Measurements from ENCODE around the gene RHBDD2. TPM values are rescaled to one million over a fixed set of nuclear protein-coding genes. Genes with fewer than 3 reads are reported as not detected.
A peak's percentile ranks its signal among the peaks of the same experiment; 100 is the strongest.

RHBDD2 gene
- total RNA-seq, 2 experiments from 2014 or later: 199 to 208 TPM

- intact Hi-C loops (cut with DNase I, micrococcal nuclease): loop anchor here (1.0 to 5.0 kb wide), 3 partner anchors 154 to 396 kb away; no protein-coding TSS in a partner anchor
- Histone ChIP-seq H3K27me3 (ENCODE audit: control insufficient read depth in 1 of 2, insufficient read depth in 2 of 2, low read length in 2 of 2) (no peaks in the 10 kb centered on the region), H3K27ac (ENCODE audit: low read depth in 1 of 2, low read length in 2 of 2) (no peak overlapping the region), H3K36me3 (ENCODE audit: insufficient read depth, low read length) (no peaks in the 10 kb centered on the region), H3K4me3 (ENCODE audit: low read length) (no peak overlapping the region), H3K9me3 (ENCODE audit: control insufficient read depth in 1 of 2, insufficient read depth in 1 of 2, low read length in 2 of 2) (no peaks in the 10 kb centered on the region), H3K4me1 (ENCODE audit: insufficient read depth, low read length) (peaks cover 5% of the 10 kb centered on the region)
- H3K27ac Mint-ChIP-seq: no peak overlapping the region
- ATAC-seq (ENCODE audit: poor library complexity) (peak; percentile 79), DNase-seq (peak in 13 of 14 experiments; percentile 23 to 77 (median 36))
- no peaks in the 10 kb centered on the region for H3K4me1 Mint-ChIP-seq (ENCODE audit: low read depth)
- TF ChIP-seq CTCF (IDR thresholded peaks at IDR 0.05): peak; percentile 71
- H3K27me3 Mint-ChIP-seq: peaks cover 7% of the 10 kb centered on the region
- no peaks in the 10 kb centered on the region for H3K36me3 Mint-ChIP-seq (ENCODE audit: low read depth)
- H3K9me3 Mint-ChIP-seq: no peaks in the 10 kb centered on the region
- no peak overlapping the region for H3K4me3 Mint-ChIP-seq
- ChIA-PET CTCF (interaction anchor here (0.5 to 2.7 kb wide), 6 partner anchors 11 to 154 kb away, joined by 3 to 28 read pairs (median 4); no protein-coding TSS in a partner anchor), POLR2A (interaction anchor here (0.8 kb wide), 1 partner anchor 154 kb away, joined by 3 read pairs; no protein-coding TSS in a partner anchor)
Observed at GRCh38 chr7:75866489-75867389, 12.1 kb upstream of the RHBDD2 start.

GRCh38 chr7:75867390-75867717, 11.5 kb upstream of the RHBDD2 start:
- POLR2A ChIA-PET: no interaction called here
- Mint-ChIP-seq H3K4me3 (no peak overlapping the region), H3K4me1 (ENCODE audit: low read depth) (no peaks in the 10 kb centered on the region), H3K27ac (no peak overlapping the region), H3K27me3 (peaks cover 7% of the 10 kb centered on the region), H3K9me3 (no peaks in the 10 kb centered on the region), H3K36me3 (ENCODE audit: low read depth) (no peaks in the 10 kb centered on the region)
- intact Hi-C loops (cut with DNase I, micrococcal nuclease): loop anchor here (5.0 kb wide), 2 partner anchors 265 to 395 kb away; no protein-coding TSS in a partner anchor
- CTCF ChIA-PET: interaction anchor here (2.7 kb wide), 1 partner anchor 153 kb away, joined by 28 read pairs; no protein-coding TSS in a partner anchor
- H3K4me1 ChIP-seq (ENCODE audit: insufficient read depth, low read length): peaks cover 5% of the 10 kb centered on the region
- H3K27ac ChIP-seq (ENCODE audit: low read depth in 1 of 2, low read length in 2 of 2): no peak overlapping the region
- H3K9me3 ChIP-seq (ENCODE audit: control insufficient read depth in 1 of 2, insufficient read depth in 1 of 2, low read length in 2 of 2): no peaks in the 10 kb centered on the region
- no peak overlapping the region for H3K4me3 ChIP-seq (ENCODE audit: low read length)
- ATAC-seq (ENCODE audit: poor library complexity) (no peak), DNase-seq (no peak)
- H3K36me3 ChIP-seq (ENCODE audit: insufficient read depth, low read length): no peaks in the 10 kb centered on the region
- no peak for TF ChIP-seq CTCF (IDR thresholded peaks at IDR 0.05)
- H3K27me3 ChIP-seq (ENCODE audit: control insufficient read depth in 1 of 2, insufficient read depth in 2 of 2, low read length in 2 of 2): no peaks in the 10 kb centered on the region

GRCh38 chr7:75868153-75868552, 10.7 kb upstream of the RHBDD2 start:
- DNase-seq: no peak
- H3K27ac Mint-ChIP-seq: no peak overlapping the region
- Histone ChIP-seq H3K27ac (ENCODE audit: low read depth in 1 of 2, low read length in 2 of 2) (no peak overlapping the region), H3K4me3 (ENCODE audit: low read length) (no peak overlapping the region), H3K4me1 (ENCODE audit: insufficient read depth, low read length) (peaks cover 5% of the 10 kb centered on the region), H3K9me3 (ENCODE audit: control insufficient read depth in 1 of 2, insufficient read depth in 1 of 2, low read length in 2 of 2) (no peaks in the 10 kb centered on the region), H3K36me3 (ENCODE audit: insufficient read depth, low read length) (no peaks in the 10 kb centered on the region), H3K27me3 (ENCODE audit: control insufficient read depth in 1 of 2, insufficient read depth in 2 of 2, low read length in 2 of 2) (no peaks in the 10 kb centered on the region)
- no peak overlapping the region for H3K4me3 Mint-ChIP-seq
- peaks cover 7% of the 10 kb centered on the region for H3K27me3 Mint-ChIP-seq
- ChIA-PET POLR2A (no interaction called here), CTCF (interaction anchor here (1.3 kb wide), 1 partner anchor 152 kb away, joined by 4 read pairs; no protein-coding TSS in a partner anchor)
- intact Hi-C loops (cut with DNase I, micrococcal nuclease): loop anchor here (5.0 kb wide), 2 partner anchors 264 to 394 kb away; no protein-coding TSS in a partner anchor
- H3K4me1 Mint-ChIP-seq (ENCODE audit: low read depth): no peaks in the 10 kb centered on the region
- no peaks in the 10 kb centered on the region for H3K36me3 Mint-ChIP-seq (ENCODE audit: low read depth)
- ATAC-seq (ENCODE audit: poor library complexity): no peak
- no peak for TF ChIP-seq CTCF (IDR thresholded peaks at IDR 0.05)
- no peaks in the 10 kb centered on the region for H3K9me3 Mint-ChIP-seq

Data from CD4-positive, alpha-beta T cell (primary cell).